T-helper 2 cell treated with Interferon-gamma antibody and Interleukin-4, amounts not matched to agents 5 μg/mL and 100 μg/mL, for 36 hours (primary cell): ENCODE measurements around the gene RNU7-1.
A peak's percentile ranks its signal among the peaks of the same experiment; 100 is the strongest.
"Not testable (repeated sequence)": the region's sequence is repeated elsewhere in the genome, so short reads cannot be mapped to it uniquely, and the experiment has no call there.

Experiments used
- DNase-seq: peaks from one replicate; pipeline ENCODE4 v3.0.0; 2021; ENCODE audit warnings: low spot score
- H3K27ac Mint-ChIP-seq: one replicate; pipeline ENCODE4 v1.8.0; 2021; ENCODE audit warnings: mild to moderate bottlenecking, mixed read lengths
- H3K27me3 Mint-ChIP-seq: one replicate; pipeline ENCODE4 v1.8.0; 2021; ENCODE audit warnings: low read depth, mixed read lengths
- H3K36me3 Mint-ChIP-seq: one replicate; pipeline ENCODE4 v1.8.0; 2021; ENCODE audit warnings: low read depth, mixed read lengths
- H3K4me1 Mint-ChIP-seq: one replicate; pipeline ENCODE4 v1.8.0; 2021; ENCODE audit warnings: low read depth, mixed read lengths
- H3K4me3 Mint-ChIP-seq: one replicate; pipeline ENCODE4 v1.8.0; 2022; ENCODE audit warnings: mild to moderate bottlenecking, moderate library complexity, mixed read lengths
- H3K9me3 Mint-ChIP-seq: one replicate; pipeline ENCODE4 v1.8.0; 2021; ENCODE audit warnings: mixed read lengths

The RNU7-1 gene

DNA sequence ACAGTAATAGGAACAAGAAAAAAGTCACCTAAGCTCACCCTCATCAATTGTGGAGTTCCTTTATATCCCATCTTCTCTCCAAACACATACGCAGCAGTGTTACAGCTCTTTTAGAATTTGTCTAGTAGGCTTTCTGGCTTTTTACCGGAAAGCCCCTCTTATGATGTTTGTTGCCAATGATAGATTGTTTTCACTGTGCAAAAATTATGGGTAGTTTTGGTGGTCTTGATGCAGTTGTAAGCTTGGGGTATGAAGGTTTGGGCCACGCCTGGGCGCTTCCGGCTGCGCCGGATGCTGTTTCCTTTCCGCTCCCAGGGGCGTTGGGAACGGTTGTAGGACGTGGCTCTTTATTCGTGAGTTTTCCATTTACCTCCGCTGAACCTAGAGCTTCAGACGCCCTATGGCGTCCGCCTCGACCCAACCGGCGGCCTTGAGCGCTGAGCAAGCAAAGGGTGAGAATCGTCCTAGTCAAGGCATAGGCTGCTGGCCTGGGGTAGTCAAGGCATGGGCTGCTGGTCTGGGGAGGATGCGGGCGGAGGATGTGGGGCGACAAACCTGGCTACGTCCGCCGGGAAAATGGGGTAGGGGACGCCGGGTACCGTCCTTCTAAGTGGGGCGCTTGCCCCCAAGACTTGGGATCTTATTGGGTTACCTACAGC lies at the start of gene RNU7-1, which contains the start of gene C12orf57:
Gene RNU7-1, plus strand, starts transcription at position 95 of the 659 bp plus-strand sequence.
Gene C12orf57, plus strand, starts transcription at position 301 of the 659 bp plus-strand sequence. Its CDS starts 100 bp downstream, at position 401.
- H3K27me3 Mint-ChIP-seq: no peaks in the 10 kb centered on the region
- H3K4me1 Mint-ChIP-seq: peaks cover 50% of the 10 kb centered on the region
- H3K4me3 Mint-ChIP-seq: peak within 1 kb of the TSS; percentile 92
- peak; percentile 78 for DNase-seq
- H3K9me3 Mint-ChIP-seq: no peaks in the 10 kb centered on the region
- H3K27ac Mint-ChIP-seq: peak within 1 kb of the TSS; percentile 97
- H3K36me3 Mint-ChIP-seq: peaks cover 14% of the 10 kb centered on the region

DNA sequence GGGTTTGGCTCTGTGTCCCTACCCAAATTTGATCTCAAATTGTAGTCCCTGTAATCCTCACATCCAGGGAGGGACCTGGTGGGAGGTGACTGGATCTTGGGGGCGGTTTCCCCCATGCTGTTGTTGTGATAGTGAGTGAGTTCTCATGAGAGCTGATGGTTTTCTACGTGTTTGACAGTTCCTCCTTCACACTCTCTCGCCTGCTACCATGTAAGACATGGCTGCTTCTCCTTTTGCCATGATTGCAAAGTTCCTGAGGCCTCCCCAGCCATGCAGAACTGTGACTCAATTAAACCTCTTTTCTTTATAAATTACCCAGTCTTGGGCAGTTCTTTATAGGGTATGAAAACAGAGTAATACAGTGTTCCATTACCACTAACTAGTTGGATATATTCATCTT lies 49.3 kb upstream of the RNU7-1 start:
- Mint-ChIP-seq H3K27ac (no peak overlapping the region), H3K27me3 (no peaks in the 10 kb centered on the region), H3K9me3 (no peaks in the 10 kb centered on the region), H3K4me3 (no peak overlapping the region), H3K36me3 (peaks cover 2% of the 10 kb centered on the region), H3K4me1 (peaks cover 12% of the 10 kb centered on the region)
- no peak for DNase-seq

- Mint-ChIP-seq H3K36me3 (no peaks in the 10 kb centered on the region), H3K4me3 (no peak overlapping the region), H3K27ac (no peak overlapping the region), H3K27me3 (no peaks in the 10 kb centered on the region), H3K4me1 (peaks cover 10% of the 10 kb centered on the region), H3K9me3 (no peaks in the 10 kb centered on the region)
- no peak for DNase-seq
Observed at GRCh38 chr12:6896846-6897435, 46.7 kb upstream of the RNU7-1 start.

DNA sequence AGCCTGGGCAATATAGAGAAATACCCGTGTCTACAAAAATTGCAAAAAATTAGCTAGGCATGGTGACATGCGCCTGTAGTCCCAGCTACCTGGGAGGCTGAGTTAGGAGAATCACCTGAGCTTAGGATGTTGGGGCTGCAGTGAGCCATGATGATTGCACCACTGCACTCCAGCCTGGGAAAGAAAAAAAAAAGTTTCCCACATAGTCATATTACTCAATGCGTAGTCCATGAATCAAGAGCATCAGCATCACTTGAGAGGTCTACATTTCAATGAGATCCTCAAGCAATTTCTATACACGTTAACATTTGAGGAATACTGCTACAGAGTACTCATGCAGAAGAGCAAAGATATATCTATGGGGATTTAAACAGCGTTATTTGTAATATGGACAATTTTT lies 44.2 kb upstream of the RNU7-1 start:
- Mint-ChIP-seq H3K9me3 (no peaks in the 10 kb centered on the region), H3K4me1 (peaks cover 13% of the 10 kb centered on the region), H3K36me3 (no peaks in the 10 kb centered on the region), H3K27me3 (no peaks in the 10 kb centered on the region), H3K27ac (no peak overlapping the region), H3K4me3 (no peak overlapping the region)
- no peak for DNase-seq

DNA sequence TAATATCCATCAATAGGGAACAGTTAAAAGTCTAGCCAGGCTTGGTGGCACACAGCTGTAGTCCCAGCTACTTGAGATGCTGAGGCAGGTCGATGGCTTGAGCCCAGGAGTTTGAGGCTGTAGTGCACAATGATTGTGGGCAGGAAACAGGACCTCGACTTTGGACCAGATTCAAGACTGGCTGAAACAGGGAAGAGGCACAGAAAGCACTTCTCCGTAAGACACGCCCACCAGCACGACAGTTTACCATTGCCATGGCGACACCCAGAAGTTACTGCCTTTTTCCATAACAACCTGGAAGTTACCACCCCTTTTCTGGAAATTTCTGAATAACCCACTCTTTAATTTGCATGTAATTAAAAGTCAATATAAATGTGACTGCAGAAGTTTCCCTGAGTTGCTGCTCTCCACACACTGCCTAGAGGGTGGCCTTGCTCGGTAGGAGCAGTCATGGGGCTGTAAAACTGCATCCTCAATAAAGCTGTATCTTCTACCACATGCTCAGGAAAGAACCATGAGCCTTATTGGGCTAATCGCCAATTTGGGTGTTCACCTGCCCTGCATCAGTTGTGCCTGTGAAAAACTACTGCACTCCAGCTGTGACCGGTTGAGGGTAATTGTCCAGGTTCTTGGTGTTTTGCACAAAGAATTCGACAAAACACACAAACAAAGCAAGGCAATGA lies 43.6 kb upstream of the RNU7-1 start:
- H3K36me3 Mint-ChIP-seq: no peaks in the 10 kb centered on the region
- H3K9me3 Mint-ChIP-seq: no peaks in the 10 kb centered on the region
- DNase-seq: no peak

DNA sequence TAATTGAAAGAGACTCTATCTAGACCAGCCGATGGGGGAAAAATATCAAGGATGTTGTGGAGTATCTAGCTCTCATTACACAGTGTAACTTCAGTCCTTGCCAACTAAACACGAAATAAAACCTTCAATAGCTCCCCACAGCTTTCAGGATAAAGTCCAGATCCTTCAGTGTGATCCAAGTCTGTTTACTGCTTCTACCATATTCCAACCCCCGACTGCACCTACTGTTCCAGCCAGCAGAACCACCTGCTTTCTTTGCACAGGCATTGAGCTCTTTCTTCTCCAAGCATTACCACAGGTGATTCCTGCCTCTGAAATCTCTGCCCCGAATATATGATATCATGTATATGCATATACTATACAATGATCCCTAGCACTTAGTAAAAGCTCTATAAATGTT lies 41.2 kb upstream of the RNU7-1 start:
- no peaks in the 10 kb centered on the region for H3K9me3 Mint-ChIP-seq
- DNase-seq: no peak
- peaks cover 13% of the 10 kb centered on the region for H3K4me1 Mint-ChIP-seq
- no peak overlapping the region for H3K27ac Mint-ChIP-seq
- no peaks in the 10 kb centered on the region for H3K36me3 Mint-ChIP-seq
- no peaks in the 10 kb centered on the region for H3K27me3 Mint-ChIP-seq
- no peak overlapping the region for H3K4me3 Mint-ChIP-seq

More for the DNA sequence above, 43.6 kb upstream of the RNU7-1 start:
- H3K4me3 Mint-ChIP-seq: no peak overlapping the region
- no peaks in the 10 kb centered on the region for H3K27me3 Mint-ChIP-seq
- H3K27ac Mint-ChIP-seq: no peak overlapping the region
- peaks cover 13% of the 10 kb centered on the region for H3K4me1 Mint-ChIP-seq

GRCh38 chr12:6903722-6904121 lies 39.9 kb upstream of the RNU7-1 start:
- DNase-seq: no peak
- no peak overlapping the region for H3K27ac Mint-ChIP-seq
- H3K4me1 Mint-ChIP-seq: peaks cover 13% of the 10 kb centered on the region
- no peaks in the 10 kb centered on the region for H3K36me3 Mint-ChIP-seq
- H3K9me3 Mint-ChIP-seq: no peaks in the 10 kb centered on the region
- no peaks in the 10 kb centered on the region for H3K27me3 Mint-ChIP-seq
- no peak overlapping the region for H3K4me3 Mint-ChIP-seq

- DNase-seq: peak; percentile 97
- Mint-ChIP-seq H3K4me3 (no peak within 1 kb of the TSS), H3K4me1 (peaks cover 11% of the 10 kb centered on the region), H3K9me3 (no peaks in the 10 kb centered on the region), H3K27me3 (no peaks in the 10 kb centered on the region), H3K27ac (no peak within 1 kb of the TSS), H3K36me3 (no peaks in the 10 kb centered on the region)
Observed at GRCh38 chr12:6904280-6905276, 39.0 kb upstream of the RNU7-1 start, which contains the start of gene LRRC23. TSS of gene LRRC23 (plus strand) at chr12:6904822. CDS start at chr12:6905634, 812 bp downstream.

GRCh38 chr12:6905414-6906040 lies 38.1 kb upstream of the RNU7-1 start:
- DNase-seq: no peak
- no peak overlapping the region for H3K4me3 Mint-ChIP-seq
- H3K4me1 Mint-ChIP-seq: peaks cover 3% of the 10 kb centered on the region
- no peaks in the 10 kb centered on the region for H3K9me3 Mint-ChIP-seq
- H3K27me3 Mint-ChIP-seq: no peaks in the 10 kb centered on the region
- no peak overlapping the region for H3K27ac Mint-ChIP-seq
- no peaks in the 10 kb centered on the region for H3K36me3 Mint-ChIP-seq

GRCh38 chr12:6908141-6908540 lies 35.5 kb upstream of the RNU7-1 start:
- DNase-seq, H3K4me1 Mint-ChIP-seq, H3K36me3 Mint-ChIP-seq, H3K27me3 Mint-ChIP-seq, H3K9me3 Mint-ChIP-seq, H3K4me3 Mint-ChIP-seq, H3K27ac Mint-ChIP-seq: not testable (repeated sequence)

DNA sequence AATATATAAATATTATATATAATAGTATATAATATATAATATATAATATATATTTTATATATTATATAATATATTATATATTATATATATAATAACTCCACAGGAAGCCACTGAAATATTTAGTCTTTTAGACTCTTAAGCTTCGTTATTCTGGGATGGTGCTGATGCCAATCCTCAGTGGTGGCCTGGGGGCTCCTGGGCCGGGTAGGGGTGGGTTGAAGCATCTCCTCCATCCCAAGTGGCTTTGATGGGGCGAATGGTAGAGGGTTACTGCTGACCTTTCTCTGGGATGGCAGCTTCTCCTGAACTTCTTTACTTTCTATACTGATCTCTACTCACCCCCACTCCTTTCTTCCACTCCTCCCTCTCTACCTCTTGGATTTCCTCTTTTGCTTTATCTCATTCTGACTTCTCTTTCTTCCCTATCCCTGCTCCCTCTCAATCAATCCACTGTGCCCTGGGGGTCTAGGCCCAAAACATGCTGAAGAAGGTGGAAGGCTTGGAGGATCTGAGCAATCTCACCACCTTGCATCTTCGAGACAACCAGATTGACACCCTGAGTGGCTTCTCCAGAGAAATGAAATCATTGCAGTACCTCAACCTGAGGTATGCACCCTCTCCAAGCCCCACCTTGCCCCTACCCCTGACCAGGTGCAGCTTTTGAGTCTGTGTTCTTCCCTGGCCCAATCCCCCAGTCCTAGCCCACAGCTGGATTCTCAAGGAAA lies 34.0 kb upstream of the RNU7-1 start:
- no peak for DNase-seq
- Mint-ChIP-seq H3K4me3 (no peak overlapping the region), H3K27ac (no peak overlapping the region), H3K27me3 (no peaks in the 10 kb centered on the region), H3K9me3 (no peaks in the 10 kb centered on the region), H3K36me3 (no peaks in the 10 kb centered on the region), H3K4me1 (peaks cover 7% of the 10 kb centered on the region)

DNA sequence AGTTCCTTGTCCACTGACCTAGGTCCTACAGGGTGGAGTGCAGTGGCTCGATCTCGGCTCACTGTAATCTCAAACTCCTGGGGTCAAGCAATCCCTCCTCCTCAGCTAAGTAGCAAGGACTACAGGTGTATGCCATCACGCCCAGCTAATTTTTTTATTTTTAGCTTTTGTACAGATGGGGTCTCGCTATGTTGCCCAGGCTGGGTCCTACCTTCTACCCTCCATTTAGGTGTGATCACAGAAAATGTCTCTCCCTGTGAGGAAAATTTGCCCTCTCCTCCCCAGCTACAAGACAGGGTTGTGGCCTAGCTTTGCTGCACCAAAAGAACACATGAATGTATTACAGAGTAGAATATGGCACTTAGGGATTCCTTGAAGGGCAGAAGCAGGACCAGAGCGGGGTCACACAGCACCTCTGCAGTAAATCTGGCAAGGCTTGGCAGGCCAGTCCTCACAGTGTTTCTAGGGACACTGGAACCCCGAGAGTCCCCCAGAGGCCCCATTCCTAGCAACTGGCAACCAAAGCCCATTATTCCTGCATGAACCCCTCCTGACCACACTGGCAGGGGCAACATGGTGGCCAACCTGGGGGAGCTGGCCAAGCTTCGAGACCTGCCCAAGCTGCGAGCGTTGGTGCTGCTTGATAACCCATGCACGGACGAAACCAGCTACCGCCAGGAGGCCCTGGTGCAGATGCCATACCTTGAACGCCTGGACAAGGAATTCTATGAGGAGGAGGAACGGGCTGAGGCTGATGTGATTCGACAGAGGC lies 31.3 kb upstream of the RNU7-1 start:
- Mint-ChIP-seq H3K27ac (peak overlapping the region; percentile 81), H3K36me3 (peaks cover 17% of the 10 kb centered on the region), H3K9me3 (no peaks in the 10 kb centered on the region), H3K4me1 (peaks cover 23% of the 10 kb centered on the region), H3K4me3 (peak overlapping the region; percentile 95), H3K27me3 (no peaks in the 10 kb centered on the region)
- DNase-seq: no peak
